HG03571 (cell line): ENCODE data around the gene RTN1.

Source experiments
- ATAC-seq: cut with Tn5 transposase; IDR thresholded peaks from one replicate; pipeline ENCODE4 v1.9.1; 2021; ENCODE audit not compliant: unreplicated experiment

Gene RTN1

DNA sequence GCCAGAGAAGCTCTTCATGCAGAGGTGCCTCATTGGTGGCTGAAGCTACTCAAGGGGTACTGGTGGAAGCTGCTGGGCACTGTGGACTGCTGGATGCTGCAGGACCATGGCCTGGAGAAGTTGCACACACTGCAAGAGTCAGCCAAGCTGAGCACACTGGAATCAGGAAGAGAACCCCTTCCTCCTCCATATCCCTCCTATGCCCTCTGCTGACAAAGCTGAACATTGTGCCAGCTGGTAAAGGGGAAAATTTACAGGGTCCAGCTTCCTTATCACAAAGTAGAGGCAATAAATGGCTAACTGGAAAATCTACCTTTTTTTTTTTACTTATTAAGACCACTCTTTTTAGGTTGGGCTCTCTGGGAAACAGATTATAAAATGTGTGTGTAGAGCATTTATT is 300.5 kb downstream of the RTN1 start:
- ATAC-seq = no peak

DNA sequence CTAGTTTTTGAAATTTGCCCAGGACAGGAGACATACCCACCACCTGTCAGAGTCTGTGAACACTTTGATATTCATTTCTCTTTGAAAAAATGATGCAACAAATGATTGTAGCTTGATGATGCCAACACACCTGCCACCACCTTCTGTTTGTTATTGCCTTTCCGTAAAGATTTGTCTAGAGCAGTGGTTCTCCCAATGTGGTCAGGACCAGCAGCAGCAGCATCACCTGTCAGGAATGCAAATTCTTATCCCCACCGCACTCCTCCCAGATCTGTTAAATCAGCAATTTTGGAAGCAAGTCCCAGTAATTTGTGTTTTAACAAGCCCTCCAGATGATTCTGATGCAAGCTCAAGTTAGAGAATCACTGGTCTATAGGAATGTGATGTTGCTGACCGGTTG is 303.9 kb downstream of the RTN1 start:
- no peak for ATAC-seq

DNA sequence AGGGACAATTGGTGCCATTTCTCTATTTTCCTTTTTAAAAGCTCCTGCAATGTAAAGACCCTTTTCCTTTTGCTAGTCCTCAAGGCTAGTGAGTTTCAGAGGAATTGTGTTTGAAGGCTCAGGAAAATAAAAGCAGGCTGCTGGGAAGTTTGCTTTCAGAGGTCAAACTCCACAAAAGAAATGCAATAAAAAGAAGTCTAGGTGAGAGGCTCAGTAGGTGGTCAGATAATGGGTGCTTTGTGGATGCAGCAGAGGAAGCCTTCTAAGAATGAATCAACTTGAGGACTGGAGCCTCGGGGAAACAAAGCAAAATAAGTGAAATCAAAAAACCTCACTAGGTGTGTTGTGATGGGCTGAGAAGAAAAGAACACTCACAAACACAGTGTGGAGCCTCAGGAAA is 304.3 kb downstream of the RTN1 start:
- no peak for ATAC-seq

DNA sequence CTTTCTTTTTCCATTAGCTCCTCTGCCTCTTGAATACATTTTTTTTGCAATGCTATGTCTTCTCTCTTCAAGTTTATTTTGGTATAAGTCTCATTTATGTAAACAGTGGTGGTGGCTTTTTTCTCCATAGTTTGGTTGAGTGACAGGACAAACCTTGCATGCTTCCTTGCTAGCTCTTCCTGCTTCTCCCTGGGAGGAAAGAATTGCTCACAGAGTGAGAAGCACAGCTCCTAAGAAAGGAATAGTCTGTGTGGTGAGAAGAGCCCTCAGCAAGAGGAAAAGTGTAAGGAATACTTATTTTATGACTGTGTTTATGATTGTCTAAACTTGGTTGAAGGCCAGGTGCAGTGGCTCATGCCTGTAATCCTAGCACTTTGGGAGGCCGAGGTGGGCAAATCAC is 305.5 kb downstream of the RTN1 start:
- no peak for ATAC-seq

DNA sequence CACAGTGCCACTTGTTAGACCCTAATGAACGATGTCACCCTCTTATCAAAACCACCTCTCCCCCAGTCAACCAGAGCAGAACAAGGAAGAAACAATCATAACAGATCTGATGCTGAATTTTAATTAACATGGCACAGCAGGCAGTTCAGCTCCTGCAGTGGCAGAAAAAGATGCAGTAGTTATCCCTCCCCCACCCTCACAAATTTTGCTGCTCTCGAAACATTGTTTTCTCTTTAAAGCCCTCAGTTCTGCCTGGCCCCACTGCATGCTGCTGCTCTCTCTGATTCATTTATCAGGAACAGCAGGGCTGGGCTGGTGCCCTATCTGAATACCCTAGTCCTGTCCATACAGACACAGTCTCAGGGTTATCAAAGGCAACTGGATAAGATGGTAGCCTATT is 306.2 kb downstream of the RTN1 start:
- no peak for ATAC-seq

DNA sequence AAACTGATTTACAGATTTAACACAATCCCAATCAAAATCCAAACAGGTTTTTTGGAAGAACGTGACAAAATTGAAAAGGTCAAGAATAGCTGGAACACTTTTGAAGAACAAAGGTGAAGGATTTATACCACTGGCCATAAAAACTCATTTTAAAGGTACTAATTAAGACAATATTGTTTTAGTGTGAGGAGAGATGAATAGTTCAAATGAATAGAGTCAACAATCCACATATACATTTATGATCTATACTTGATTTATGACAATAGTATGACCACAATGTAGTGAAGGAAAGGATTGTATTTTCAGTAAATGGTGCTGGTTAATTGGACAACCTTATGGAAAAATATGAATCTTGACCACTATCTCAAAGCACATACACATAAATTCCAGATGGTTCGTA is 323.3 kb downstream of the RTN1 start:
- ATAC-seq = no peak
